ENCODE results near the gene PHC2. TPM values are rescaled to one million over a fixed set of nuclear protein-coding genes. Genes with fewer than 3 reads are reported as not detected.

Gene PHC2
- total RNA-seq, 4 donors from 2014 or later = 52.7 to 68.9 (median 59.8) TPM

DNA sequence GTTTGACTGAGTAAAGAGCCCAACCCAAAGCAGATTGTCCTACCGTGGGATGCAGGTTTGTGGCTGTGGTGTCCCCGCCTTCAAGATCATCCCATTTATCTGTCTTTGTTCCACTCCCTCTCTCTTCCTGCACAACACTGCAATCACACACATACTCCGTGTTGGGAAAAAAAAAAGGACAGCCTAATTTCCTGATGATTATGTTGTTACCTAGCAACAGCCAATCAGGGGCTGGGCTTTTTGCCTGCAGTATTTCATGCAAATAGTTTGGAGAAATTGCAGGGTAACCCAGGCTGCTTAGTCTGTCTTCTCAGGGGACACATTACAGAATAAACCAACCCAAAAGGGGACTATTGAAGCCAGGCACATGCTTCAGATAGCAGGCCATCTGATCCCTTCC is 38.3 kb downstream of the PHC2 start:
- Histone ChIP-seq H3K9me3 (no peaks in the 10 kb centered on the region), H3K4me1 (peaks cover 0 to 41% (median 10%) of the 10 kb centered on the region in 4 donors), H3K4me3 (no peak overlapping the region), H3K36me3 (no peaks in the 10 kb centered on the region), H3K27me3 (no peaks in the 10 kb centered on the region), H3K27ac (no peak overlapping the region)
- 23 to 37% methylated on average over 3 of the region's 3 CpGs for WGBS, 2 donors (ENCODE audit: low coverage in 1 of 2)
- TF ChIP-seq POLR2AphosphoS5 (IDR thresholded peaks at IDR 0.05) (no peak), POLR2A (IDR thresholded peaks at IDR 0.05) (no peak), EP300 (IDR thresholded peaks at IDR 0.05; ENCODE audit: low read depth) (no peak)
- TF ChIP-seq, protein P1, sequence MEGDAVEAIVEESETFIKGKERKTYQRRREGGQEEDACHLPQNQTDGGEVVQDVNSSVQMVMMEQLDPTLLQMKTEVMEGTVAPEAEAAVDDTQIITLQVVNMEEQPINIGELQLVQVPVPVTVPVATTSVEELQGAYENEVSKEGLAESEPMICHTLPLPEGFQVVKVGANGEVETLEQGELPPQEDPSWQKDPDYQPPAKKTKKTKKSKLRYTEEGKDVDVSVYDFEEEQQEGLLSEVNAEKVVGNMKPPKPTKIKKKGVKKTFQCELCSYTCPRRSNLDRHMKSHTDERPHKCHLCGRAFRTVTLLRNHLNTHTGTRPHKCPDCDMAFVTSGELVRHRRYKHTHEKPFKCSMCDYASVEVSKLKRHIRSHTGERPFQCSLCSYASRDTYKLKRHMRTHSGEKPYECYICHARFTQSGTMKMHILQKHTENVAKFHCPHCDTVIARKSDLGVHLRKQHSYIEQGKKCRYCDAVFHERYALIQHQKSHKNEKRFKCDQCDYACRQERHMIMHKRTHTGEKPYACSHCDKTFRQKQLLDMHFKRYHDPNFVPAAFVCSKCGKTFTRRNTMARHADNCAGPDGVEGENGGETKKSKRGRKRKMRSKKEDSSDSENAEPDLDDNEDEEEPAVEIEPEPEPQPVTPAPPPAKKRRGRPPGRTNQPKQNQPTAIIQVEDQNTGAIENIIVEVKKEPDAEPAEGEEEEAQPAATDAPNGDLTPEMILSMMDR (IDR thresholded peaks at IDR 0.05) = no peak
- intact Hi-C loops (cut with DNase I; ENCODE audit: low total_unique reads) (no loop called here), in situ Hi-C loops (cut with MboI; ENCODE audit: low pct_ligation_motif_present in 1 of 4, low pct_unique_long_range_greater_than_20kb in 1 of 4, low sequenced_read_pairs in 3 of 4) (no loop called here)
- DNase-seq = no peak

DNA sequence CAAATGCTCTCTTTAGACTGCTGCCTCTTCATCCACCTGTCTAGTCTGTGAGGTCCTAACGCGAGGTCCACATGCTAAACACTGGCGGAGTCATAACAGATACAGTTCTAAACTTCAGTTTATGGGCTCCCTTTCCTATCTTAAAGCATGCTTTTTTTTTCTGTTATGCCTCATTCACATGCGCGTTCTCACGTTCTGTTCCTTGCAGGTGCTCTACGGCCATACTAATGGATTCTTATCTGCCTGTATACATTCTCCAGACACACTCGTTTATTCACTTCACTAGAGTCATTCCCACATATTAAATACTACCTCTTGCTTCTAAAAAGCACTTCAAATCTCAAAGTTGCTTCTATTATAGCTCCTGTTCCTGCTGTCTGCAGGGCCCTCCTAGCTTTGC is 38.7 kb downstream of the PHC2 start:
- WGBS, 2 donors (ENCODE audit: low coverage in 1 of 2) = 73 to 80% methylated on average over 5 to 8 of the region's 8 CpGs
- TF ChIP-seq, protein P1 (IDR thresholded peaks at IDR 0.05) = no peak
- TF ChIP-seq POLR2A (IDR thresholded peaks at IDR 0.05) = no peak
- TF ChIP-seq EP300 (IDR thresholded peaks at IDR 0.05; ENCODE audit: low read depth) = no peak
- TF ChIP-seq POLR2AphosphoS5 (IDR thresholded peaks at IDR 0.05) = no peak
- no peaks in the 10 kb centered on the region for H3K27me3 ChIP-seq
- no peak overlapping the region for H3K4me3 ChIP-seq
- no peaks in the 10 kb centered on the region for H3K36me3 ChIP-seq
- intact Hi-C loops (cut with DNase I; ENCODE audit: low total_unique reads) = no loop called here
- peaks cover 0 to 45% (median 12%) of the 10 kb centered on the region in 4 donors for H3K4me1 ChIP-seq
- in situ Hi-C loops (cut with MboI; ENCODE audit: low pct_ligation_motif_present in 1 of 4, low pct_unique_long_range_greater_than_20kb in 1 of 4, low sequenced_read_pairs in 3 of 4) = no loop called here
- H3K9me3 ChIP-seq = no peaks in the 10 kb centered on the region
- no peak for DNase-seq
- no peak overlapping the region for H3K27ac ChIP-seq

DNA sequence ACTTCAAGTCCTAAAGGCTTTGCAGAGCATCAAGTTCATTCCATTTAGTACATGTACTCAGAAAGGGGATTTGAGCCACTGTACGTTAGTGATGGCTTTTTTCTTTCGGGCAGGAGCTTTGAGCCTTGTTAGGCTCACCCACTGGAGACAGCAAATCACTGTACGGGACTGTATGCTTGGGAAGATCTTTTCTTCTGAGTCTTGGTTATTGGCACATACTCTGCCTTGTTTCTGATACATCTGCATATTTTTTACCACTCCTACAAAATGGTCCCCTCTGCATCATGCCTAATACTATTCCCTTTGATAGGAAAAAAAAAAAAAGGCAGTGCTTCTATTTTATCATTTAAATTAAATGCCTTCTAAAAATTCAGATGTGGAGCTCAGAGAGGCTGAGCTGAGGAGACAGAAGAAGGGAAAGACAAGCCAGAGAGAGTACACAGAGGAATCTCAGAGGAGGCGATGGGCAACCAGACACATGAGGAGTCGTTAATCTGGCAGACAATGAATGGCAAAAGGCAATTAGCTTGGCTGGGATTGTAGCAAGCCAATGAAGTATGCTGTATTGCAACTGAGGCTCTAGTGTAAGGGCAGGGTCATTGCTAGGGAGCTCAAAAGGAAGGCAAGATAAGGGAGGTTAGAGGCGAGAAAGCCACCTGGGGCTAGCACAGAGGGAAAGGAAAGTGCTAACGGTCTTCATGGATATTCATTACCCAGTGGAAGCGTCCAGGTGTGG is 39.4 kb downstream of the PHC2 start:
- no peak for DNase-seq
- TF ChIP-seq POLR2AphosphoS5 (IDR thresholded peaks at IDR 0.05) (no peak), EP300 (IDR thresholded peaks at IDR 0.05; ENCODE audit: low read depth) (no peak), POLR2A (IDR thresholded peaks at IDR 0.05) (no peak)
- TF ChIP-seq, protein P1 (IDR thresholded peaks at IDR 0.05) = no peak
- no peak overlapping the region for H3K27ac ChIP-seq
- no peaks in the 10 kb centered on the region for H3K27me3 ChIP-seq
- no peaks in the 10 kb centered on the region for H3K9me3 ChIP-seq
- intact Hi-C loops (cut with DNase I; ENCODE audit: low total_unique reads) (no loop called here), in situ Hi-C loops (cut with MboI; ENCODE audit: low pct_ligation_motif_present in 1 of 4, low pct_unique_long_range_greater_than_20kb in 1 of 4, low sequenced_read_pairs in 3 of 4) (no loop called here)
- no peaks in the 10 kb centered on the region for H3K36me3 ChIP-seq
- H3K4me1 ChIP-seq = peaks cover 0 to 48% (median 12%) of the 10 kb centered on the region in 4 donors
- no peak overlapping the region for H3K4me3 ChIP-seq
- 53 to 72% methylated on average over 4 to 8 of the region's 8 CpGs for WGBS, 2 donors (ENCODE audit: low coverage in 1 of 2)

DNA sequence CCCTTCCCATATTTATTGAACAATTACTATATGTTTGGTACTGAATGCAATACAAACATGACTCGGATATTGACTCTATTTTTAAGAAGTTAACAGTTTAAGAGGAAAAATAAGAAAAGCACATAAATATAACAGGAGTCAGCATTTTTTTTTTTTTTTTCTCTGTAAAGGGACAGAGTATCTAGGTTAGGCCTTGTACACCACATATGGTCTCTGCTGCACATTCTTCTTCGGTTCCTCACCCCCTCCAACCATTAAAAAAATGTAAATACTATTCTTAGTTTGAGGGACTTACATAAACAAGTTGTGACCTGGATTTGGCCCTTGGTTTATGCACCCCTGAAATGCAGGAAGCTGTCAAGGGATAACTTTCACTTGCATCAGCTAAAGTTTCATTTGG is 40.4 kb downstream of the PHC2 start:
- no peaks in the 10 kb centered on the region for H3K9me3 ChIP-seq
- no peaks in the 10 kb centered on the region for H3K27me3 ChIP-seq
- in situ Hi-C loops (cut with MboI; ENCODE audit: low pct_ligation_motif_present in 1 of 4, low pct_unique_long_range_greater_than_20kb in 1 of 4, low sequenced_read_pairs in 3 of 4) (no loop called here), intact Hi-C loops (cut with DNase I; ENCODE audit: low total_unique reads) (no loop called here)
- peaks cover 0 to 48% (median 12%) of the 10 kb centered on the region in 4 donors for H3K4me1 ChIP-seq
- peak overlapping the region in 1 of 4 donors; percentile 46 for H3K27ac ChIP-seq
- WGBS, 2 donors (ENCODE audit: low coverage in 1 of 2) = 55 to 78% methylated on average over 2 of the region's 2 CpGs
- H3K4me3 ChIP-seq = no peak overlapping the region
- no peaks in the 10 kb centered on the region for H3K36me3 ChIP-seq
- TF ChIP-seq, protein P1 (IDR thresholded peaks at IDR 0.05) = no peak
- TF ChIP-seq POLR2AphosphoS5 (IDR thresholded peaks at IDR 0.05) = no peak
- TF ChIP-seq POLR2A (IDR thresholded peaks at IDR 0.05) = no peak
- TF ChIP-seq EP300 (IDR thresholded peaks at IDR 0.05; ENCODE audit: low read depth) = no peak
- DNase-seq = no peak
